Right cardiac atrium (tissue), 5 donors: ENCODE results near the gene RPS6KA2. TPM values are rescaled to one million over a fixed set of nuclear protein-coding genes. Genes with fewer than 3 reads are reported as not detected.

Experiments used
- ATAC-seq, 2 donors: fragments of 200-7000 bp; cut with Tn5 transposase; one replicate each; pipeline versions ENCODE4 v1.8.0 to v1.9.1; 2020; ENCODE audit warnings: moderate library complexity in 2 of 2, mild to moderate bottlenecking in 1 of 2
- DNase-seq, 3 donors: peaks; one replicate each; pipeline ENCODE4 v3.0.0-alpha.2; 2020
- H3K27ac ChIP-seq: one replicate; pipeline ENCODE4 v1.5.1; 2013; ENCODE audit warnings: mild to moderate bottlenecking, low read length, control low read depth, moderate library complexity
- H3K27me3 ChIP-seq: one replicate; pipeline ENCODE4 v1.6.1; 2013; ENCODE audit not compliant: control insufficient read depth, insufficient read depth
- H3K4me1 ChIP-seq: one replicate; pipeline ENCODE4 v1.6.1; 2013; ENCODE audit warnings: low read length; ENCODE audit not compliant: control insufficient read depth, insufficient read depth
- H3K4me3 ChIP-seq: one replicate; pipeline ENCODE4 v1.5.1; 2013; ENCODE audit warnings: low read length, control low read depth
- H3K9me3 ChIP-seq: one replicate; pipeline ENCODE4 v1.6.1; 2013; ENCODE audit warnings: low read length; ENCODE audit not compliant: control insufficient read depth
- WGBS: extraction: QIAGEN DNeasy Blood & Tissue Kit; methylation state at CpG from one replicate; pipeline ENCODE4 v1.1.7; 2013; 5-methylcytosine and 5-hydroxymethylcytosine counted together
- intact Hi-C, 4 donors: fragments of 100-400 bp; cut with DNase I; formaldehyde crosslinking; loops; one replicate each; pipeline versions ENCODE4 v1.11.0 to v1.14.0; 2022 to 2023
- polyA plus RNA-seq: library from polyadenylated mRNA; stranded (reverse); fragments of 200-250 nt; gene quantifications from one replicate; pipeline ENCODE4 v1.2.3, GENCODE V29; 2013
- total RNA-seq, 4 donors: library from RNA; stranded (reverse); fragmentation: NEBNext Ultra II Directional; extraction: Animal tissue kit (Norgen Biotek cat#: 25700); gene quantifications; one replicate each; pipeline ENCODE4 v1.2.1, GENCODE V29; 2021
- donor health status: healthy with polysubstance abuse.
- donor health status: DM: no; HTN: yes; CAD: no.
- donor health status: DM: no; HTN: no; CAD: no.
- donor health status: DM: no; HTN: yes; CAD: no; lungs with severe emphysema.
- donor health status: DM: yes; HTN: yes; CAD: no.

RPS6KA2 gene
- total and polyA plus RNA-seq, 5 donors, result 34.0 to 80.9 (median 65.3) TPM

DNA sequence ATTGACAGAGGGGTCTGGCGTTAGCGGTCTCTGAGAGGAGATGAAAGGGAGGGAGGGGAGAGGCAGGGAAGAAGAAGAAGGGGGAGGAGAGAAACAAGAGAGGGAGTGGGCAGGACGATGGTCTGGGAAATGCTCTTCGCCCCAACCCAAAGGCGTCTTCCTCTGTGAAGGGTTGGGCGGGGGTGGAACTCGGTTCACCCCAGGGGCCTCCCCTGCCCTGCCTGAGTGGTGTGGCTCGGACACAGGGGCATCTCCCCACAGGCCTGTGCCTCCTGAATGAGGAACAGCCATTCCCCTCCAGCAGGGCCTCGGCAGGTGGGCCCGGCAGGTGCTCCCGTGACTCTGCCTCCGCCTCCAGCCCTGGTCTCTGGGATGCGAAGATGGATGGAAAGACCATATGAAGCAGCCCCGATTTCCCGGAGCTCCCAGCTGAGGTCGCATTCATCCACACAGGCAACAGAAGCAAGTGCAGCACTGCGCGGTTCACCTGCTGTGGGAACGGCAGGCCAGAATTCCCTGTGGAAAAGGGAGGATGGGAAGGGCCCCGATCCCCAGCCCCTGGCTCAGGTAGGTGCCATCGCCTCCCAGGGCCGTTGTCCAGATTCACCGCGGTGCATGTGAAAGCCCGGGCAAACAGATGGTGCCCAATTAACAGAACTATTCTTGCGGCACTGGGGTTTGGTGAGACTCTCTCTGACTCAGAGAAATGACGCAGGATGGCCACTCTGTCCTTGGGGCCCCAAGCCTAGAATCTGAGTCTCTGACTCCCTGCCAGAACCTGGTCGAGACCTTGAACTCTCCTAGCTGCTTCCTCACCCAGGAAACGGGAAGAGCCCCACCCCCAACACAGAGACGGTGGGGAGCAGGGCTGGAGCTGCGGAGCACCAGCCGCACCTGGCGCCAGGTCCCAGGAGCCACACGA is 29.4 kb upstream of the RPS6KA2 start:
- no peak overlapping the region for H3K4me3 ChIP-seq
- no peaks in the 10 kb centered on the region for H3K4me1 ChIP-seq
- ATAC-seq (peak in 1 of 2 donors; percentile 9), DNase-seq (no peak)
- intact Hi-C loops, result no loop called here
- 47% methylated on average over 34 of the region's 34 CpGs for WGBS
- no peaks in the 10 kb centered on the region for H3K27me3 ChIP-seq
- H3K27ac ChIP-seq, result no peak overlapping the region
- H3K9me3 ChIP-seq, result no peaks in the 10 kb centered on the region

DNA sequence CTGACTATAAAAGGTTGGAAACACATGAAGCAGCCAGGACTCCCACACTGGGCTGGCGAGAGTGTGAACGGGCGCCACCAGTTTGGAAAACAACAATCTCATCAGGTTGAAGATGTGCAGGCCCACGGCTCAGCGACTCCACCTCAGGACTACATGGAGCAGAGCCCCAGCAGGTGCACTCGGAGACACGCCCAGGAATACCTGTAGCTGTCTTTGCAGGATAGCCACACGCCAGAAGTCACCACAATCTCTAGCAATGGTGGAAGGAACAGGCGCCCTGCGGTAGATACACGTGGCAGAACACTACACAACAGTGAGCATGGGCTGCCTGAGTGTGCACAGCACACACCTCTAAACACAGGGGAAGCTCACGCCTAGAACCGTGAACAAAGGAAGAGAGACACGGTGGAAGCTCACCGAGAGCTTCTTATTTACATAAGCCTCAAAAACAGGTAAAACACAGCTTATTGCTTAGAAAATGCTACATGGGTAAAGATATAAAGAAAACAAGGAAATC is 28.7 kb upstream of the RPS6KA2 start:
- Histone ChIP-seq H3K4me1 (no peaks in the 10 kb centered on the region), H3K4me3 (no peak overlapping the region), H3K27me3 (no peaks in the 10 kb centered on the region), H3K27ac (no peak overlapping the region), H3K9me3 (no peaks in the 10 kb centered on the region)
- intact Hi-C loops, result no loop called here
- ATAC-seq, result no peak
- WGBS, result 68% methylated on average over 15 of the region's 15 CpGs
- DNase-seq, result no peak

DNA sequence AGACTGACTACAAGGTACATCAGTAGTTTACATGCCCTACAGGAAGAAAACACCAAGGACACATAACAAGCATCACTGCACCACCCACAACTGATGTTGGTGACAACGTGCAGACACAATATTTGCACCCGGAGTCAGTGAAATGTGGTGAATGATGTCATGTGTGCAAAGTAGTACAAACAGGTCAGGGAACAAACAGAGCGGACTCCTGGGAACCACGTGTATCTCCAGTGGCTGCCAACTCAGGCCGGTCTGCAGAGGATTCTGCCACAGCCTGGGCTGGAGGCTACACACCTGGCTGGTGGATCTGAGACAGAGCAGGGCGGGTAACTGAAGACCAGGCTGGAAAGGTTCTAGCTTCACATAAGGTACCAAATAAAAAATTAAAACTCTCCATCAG is 28.2 kb upstream of the RPS6KA2 start:
- Histone ChIP-seq H3K4me1 (no peaks in the 10 kb centered on the region), H3K4me3 (no peak overlapping the region), H3K9me3 (no peaks in the 10 kb centered on the region), H3K27me3 (no peaks in the 10 kb centered on the region), H3K27ac (no peak overlapping the region)
- no peak for DNase-seq
- ATAC-seq, result peak in 1 of 2 donors; percentile 20
- WGBS, result 70% methylated on average over 6 of the region's 6 CpGs
- intact Hi-C loops, result no loop called here

DNA sequence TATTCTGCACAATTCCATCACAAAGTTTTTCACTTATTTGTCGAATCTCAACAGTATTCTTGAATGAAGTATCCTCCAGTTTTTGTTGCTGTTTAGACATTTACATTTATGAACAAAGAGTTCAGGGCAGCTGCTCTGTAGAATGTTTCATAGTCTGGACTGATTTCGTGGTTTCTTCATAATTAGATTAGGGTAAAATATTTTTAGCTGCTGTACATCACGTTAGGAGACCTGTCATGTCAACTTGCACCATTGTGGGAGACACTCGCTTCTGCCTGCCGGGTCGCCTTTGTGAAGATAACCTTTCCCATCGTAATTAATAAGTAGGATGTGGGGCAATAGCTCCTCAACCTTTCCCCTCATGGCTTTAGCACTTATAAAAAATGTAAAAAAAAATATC is 27.5 kb upstream of the RPS6KA2 start:
- no peaks in the 10 kb centered on the region for H3K4me1 ChIP-seq
- H3K9me3 ChIP-seq, result no peaks in the 10 kb centered on the region
- H3K27ac ChIP-seq, result no peak overlapping the region
- DNase-seq, result no peak
- WGBS, result 45% methylated on average over 7 of the region's 7 CpGs
- no peak for ATAC-seq
- no peak overlapping the region for H3K4me3 ChIP-seq
- H3K27me3 ChIP-seq, result no peaks in the 10 kb centered on the region
- intact Hi-C loops, result no loop called here

DNA sequence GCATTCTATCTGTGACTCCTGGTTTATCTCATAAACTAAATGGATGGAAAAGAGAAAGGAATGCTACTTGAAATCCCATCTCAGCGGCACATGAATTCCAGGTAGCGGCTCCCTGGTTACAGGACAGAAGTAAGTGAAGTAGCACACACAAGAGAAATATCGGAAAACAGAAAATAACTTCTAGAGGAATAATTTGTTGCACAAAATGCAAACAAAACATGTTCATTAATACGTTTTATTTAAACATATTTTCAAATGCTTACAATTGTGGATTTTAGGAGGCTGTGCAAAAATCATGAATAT is 26.5 kb upstream of the RPS6KA2 start:
- H3K27ac ChIP-seq, result no peak overlapping the region

DNA sequence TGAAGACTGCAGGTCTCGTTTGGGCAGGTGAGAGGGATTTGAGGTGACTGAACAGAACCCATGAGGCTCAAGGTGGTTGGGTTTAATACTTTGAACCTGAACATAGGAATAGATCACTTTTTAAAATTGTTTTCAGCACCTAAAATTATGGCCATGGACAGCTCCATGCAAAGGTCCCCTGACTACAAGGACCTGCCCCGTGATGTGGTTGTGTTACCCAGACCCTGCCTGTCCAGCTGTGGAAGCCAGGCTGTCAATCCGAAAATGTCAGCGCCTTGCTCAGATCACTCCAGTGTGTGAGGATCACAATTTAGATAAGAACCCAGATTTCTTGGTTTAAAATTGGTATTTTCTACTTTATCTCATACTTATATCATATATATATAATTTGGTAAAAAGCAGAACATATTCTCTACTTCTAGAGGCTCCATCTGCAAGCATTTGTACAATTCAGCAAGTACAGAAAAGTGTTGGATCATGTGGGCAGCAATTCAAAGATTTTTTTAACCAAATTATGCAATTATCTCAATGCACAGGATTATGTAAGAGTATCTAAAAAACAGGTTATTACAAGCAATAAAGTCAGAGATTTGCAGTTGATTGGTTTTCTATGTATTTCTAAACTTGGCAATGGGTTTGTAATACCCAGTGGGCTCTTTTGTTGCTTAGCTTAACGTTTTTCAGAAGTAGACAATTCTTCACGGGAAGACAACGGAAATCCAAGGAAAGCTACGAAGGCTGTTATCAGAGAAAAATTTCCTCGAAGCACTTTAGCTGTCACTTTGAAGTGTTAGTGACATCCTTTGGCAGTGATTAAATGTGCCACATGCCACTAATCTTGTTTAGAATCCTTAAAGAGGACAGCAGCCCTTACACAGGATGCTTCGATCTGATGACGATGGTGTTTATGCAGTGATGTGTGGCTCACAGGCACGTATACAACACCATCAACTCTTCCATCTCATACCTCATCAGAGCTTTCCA is 24.1 kb upstream of the RPS6KA2 start:
- Histone ChIP-seq H3K27ac (no peak overlapping the region), H3K27me3 (no peaks in the 10 kb centered on the region), H3K4me1 (no peaks in the 10 kb centered on the region), H3K9me3 (no peaks in the 10 kb centered on the region), H3K4me3 (no peak overlapping the region)
- ATAC-seq (no peak), DNase-seq (no peak)
- WGBS, result 57% methylated on average over 12 of the region's 12 CpGs
- intact Hi-C loops, result no loop called here

More for the DNA sequence above, 26.5 kb upstream of the RPS6KA2 start:
- Histone ChIP-seq H3K27me3 (no peaks in the 10 kb centered on the region), H3K4me3 (no peak overlapping the region), H3K4me1 (no peaks in the 10 kb centered on the region), H3K9me3 (no peaks in the 10 kb centered on the region)
- no peak for ATAC-seq
- WGBS, result 81% methylated on average over 4 of the region's 4 CpGs
- no peak for DNase-seq
- intact Hi-C loops, result no loop called here

DNA sequence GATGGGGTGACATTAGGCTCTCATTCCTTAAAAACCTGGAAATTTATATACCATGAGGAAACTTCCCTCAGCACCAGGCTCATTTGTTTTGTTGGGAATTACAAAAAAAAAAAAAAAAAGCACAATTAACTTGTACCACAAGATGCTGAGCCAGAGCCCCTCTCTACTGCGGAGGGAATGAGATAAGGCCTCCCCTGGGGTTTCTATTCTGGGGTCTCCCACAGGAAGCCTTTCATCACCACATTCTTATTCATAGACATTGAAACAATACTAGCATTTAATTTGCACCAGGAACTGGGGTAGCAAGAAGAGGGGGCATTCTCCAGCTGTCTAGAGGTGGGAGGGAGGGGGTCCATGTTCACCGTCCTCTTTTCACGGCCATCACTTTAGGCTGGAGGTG is 23.0 kb upstream of the RPS6KA2 start:
- 55% methylated on average over 3 of the region's 3 CpGs for WGBS
- intact Hi-C loops, result no loop called here
- ATAC-seq (no peak), DNase-seq (no peak)
- H3K27me3 ChIP-seq, result no peaks in the 10 kb centered on the region
- no peaks in the 10 kb centered on the region for H3K9me3 ChIP-seq
- no peak overlapping the region for H3K27ac ChIP-seq
- no peak overlapping the region for H3K4me3 ChIP-seq
- no peaks in the 10 kb centered on the region for H3K4me1 ChIP-seq

DNA sequence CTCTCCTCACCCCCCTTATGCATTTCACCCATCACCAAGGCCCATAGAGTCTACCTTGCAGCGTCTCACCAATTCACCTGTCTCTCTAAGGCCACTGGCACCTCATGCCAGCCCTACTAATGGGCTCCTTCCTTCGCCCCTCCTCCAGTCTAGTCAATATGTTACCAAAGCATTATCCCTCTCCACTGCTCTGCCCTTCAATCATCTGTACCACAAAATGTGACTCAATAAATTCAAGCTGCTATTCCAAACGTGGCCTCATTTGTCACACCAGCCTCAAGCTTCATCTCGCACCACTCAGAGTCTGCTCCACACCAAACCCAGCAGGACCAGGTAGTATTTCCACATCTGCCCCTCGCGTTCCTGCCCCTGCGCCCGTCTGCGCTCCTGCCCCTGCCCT is 21.8 kb upstream of the RPS6KA2 start:
- no peak for DNase-seq

DNA sequence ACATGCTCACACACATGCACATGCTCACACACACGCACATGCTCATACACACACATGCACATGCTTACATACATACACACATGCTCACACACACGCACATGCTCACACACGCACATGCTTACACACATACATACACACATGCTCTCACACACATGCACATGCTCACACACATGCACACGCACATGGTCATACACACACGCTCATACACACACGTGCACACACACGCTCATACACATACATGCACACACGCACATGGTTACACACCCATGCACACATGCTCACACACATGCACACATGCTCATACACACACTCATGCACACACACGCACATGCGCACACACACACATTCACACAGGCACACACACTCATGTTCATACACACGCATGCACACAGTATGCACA is 20.8 kb upstream of the RPS6KA2 start:
- intact Hi-C loops, result no loop called here
- Histone ChIP-seq H3K9me3 (no peaks in the 10 kb centered on the region), H3K4me3 (no peak overlapping the region), H3K4me1 (no peaks in the 10 kb centered on the region), H3K27ac (no peak overlapping the region), H3K27me3 (no peaks in the 10 kb centered on the region)
- ATAC-seq (no peak), DNase-seq (no peak)
- 97% methylated on average over 11 of the region's 11 CpGs for WGBS

More for the DNA sequence above, 21.8 kb upstream of the RPS6KA2 start:
- Histone ChIP-seq H3K27me3 (no peaks in the 10 kb centered on the region), H3K4me3 (no peak overlapping the region), H3K9me3 (no peaks in the 10 kb centered on the region), H3K4me1 (no peaks in the 10 kb centered on the region), H3K27ac (no peak overlapping the region)
- WGBS, result 91% methylated on average over 9 of the region's 9 CpGs
- intact Hi-C loops, result no loop called here
- no peak for ATAC-seq

DNA sequence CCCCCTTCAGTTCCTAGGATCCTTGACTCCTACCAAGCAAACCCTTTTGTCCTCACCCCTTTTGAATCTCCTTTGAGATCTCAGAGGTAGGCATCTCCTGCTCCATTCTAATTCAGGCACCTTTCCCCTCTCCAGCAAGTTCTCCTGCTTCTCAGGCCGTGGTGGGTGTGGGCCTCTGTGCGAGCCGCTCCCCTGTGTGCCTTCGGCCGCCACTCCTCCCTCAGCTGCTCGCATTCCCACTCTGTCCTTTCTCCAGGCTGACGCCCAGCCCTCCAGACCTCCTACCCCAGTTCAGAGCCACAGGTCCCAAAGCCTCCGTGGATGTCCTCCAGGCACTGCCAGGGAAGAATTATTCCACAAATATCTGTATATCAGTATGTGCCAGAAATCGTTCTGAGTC is 19.7 kb upstream of the RPS6KA2 start:
- ATAC-seq (no peak), DNase-seq (no peak)
- Histone ChIP-seq H3K27me3 (no peaks in the 10 kb centered on the region), H3K27ac (no peak overlapping the region), H3K4me1 (no peaks in the 10 kb centered on the region), H3K9me3 (no peaks in the 10 kb centered on the region), H3K4me3 (no peak overlapping the region)
- 93% methylated on average over 9 of the region's 9 CpGs for WGBS
- intact Hi-C loops, result no loop called here

DNA sequence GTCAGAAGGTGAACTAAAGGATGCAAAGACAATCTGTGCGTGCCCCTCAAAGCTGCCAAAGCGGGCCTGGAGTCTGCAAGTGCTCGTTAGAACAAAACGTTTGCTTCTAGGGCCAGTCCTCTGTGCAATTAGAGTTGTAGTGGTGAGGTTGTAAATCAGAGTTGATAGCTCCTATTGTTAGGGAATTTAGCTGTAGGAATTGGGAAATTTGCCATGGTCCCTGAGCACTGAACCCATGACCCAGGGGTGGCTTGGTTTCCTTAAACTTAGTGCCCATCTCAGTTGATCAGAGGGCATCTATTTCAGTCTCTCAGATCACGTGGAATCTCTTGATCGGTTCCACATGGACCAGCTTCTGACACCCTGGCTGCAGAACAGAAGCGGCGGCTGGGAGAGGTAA is 18.8 kb upstream of the RPS6KA2 start:
- Histone ChIP-seq H3K27ac (no peak overlapping the region), H3K27me3 (no peaks in the 10 kb centered on the region), H3K4me1 (no peaks in the 10 kb centered on the region), H3K9me3 (no peaks in the 10 kb centered on the region), H3K4me3 (no peak overlapping the region)
- intact Hi-C loops, result no loop called here
- WGBS, result 92% methylated on average over 8 of the region's 8 CpGs
- ATAC-seq (no peak), DNase-seq (no peak)
